Fibroblast of the conjunctiva (primary cell): ENCODE measurements around the gene P2RX6.

Experiments
- DNase-seq: peaks from one replicate; pipeline ENCODE4 v3.0.0-alpha.2; 2010; ENCODE audit warnings: low read depth

The P2RX6 gene

GRCh38 chr22:21075516-21076138, 60.7 kb downstream of the P2RX6 start:
- no peak for DNase-seq

- DNase-seq: no peak
These were observed 62.1 kb downstream of the P2RX6 start for GRCh38 chr22:21076912-21077625.
